ENCODE measurements around the gene CD99. TPM values are rescaled to one million over a fixed set of nuclear protein-coding genes. Genes with fewer than 3 reads are reported as not detected.

CD99 gene
- total RNA-seq, 1 donor from 2014 or later, result 57.9 TPM

DNA sequence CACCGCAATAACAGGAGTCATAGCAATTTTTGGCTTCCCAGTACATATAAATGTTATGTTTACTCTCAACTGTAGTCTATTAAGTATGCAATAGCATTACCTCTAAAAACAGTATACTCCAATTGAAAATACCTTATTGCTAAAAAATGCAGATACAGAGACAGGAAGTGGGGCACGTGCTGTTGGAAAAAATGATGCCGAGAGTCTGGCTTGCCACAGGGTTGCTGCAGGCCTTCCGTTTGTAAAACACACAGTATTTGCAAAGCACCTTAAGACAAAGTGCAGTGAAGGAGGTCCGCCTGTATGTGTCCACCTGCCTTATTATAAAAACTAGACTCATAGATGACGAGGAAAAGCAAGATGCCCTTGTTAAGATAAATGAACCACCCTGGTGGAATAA lies 23.5 kb downstream of the CD99 start:
- FAIRE-seq (no peak), DNase-seq (ENCODE audit: low read depth) (no peak)

GRCh38 chrX:2715066-2715600 lies 24.0 kb downstream of the CD99 start:
- Histone ChIP-seq H3K4me3 (ENCODE audit: low read depth, low read length) (no peak overlapping the region), H3K36me3 (ENCODE audit: control insufficient read depth, insufficient read depth, low read length) (peaks cover 9% of the 10 kb centered on the region), H3K27me3 (ENCODE audit: control insufficient read depth, insufficient read depth, low read length) (no peaks in the 10 kb centered on the region)
- DNase-seq (ENCODE audit: low read depth) (no peak), FAIRE-seq (no peak)
- TF ChIP-seq CTCF (IDR thresholded peaks at IDR 0.05; ENCODE audit: insufficient read depth, low read length, severe bottlenecking), result no peak

More for the DNA sequence above, 23.5 kb downstream of the CD99 start:
- H3K27me3 ChIP-seq (ENCODE audit: control insufficient read depth, insufficient read depth, low read length), result no peaks in the 10 kb centered on the region
- H3K36me3 ChIP-seq (ENCODE audit: control insufficient read depth, insufficient read depth, low read length), result peaks cover 6% of the 10 kb centered on the region
- TF ChIP-seq CTCF (IDR thresholded peaks at IDR 0.05; ENCODE audit: insufficient read depth, low read length, severe bottlenecking), result no peak
- H3K4me3 ChIP-seq (ENCODE audit: low read depth, low read length), result no peak overlapping the region

GRCh38 chrX:2717312-2717711 lies 26.2 kb downstream of the CD99 start:
- Histone ChIP-seq H3K27me3 (ENCODE audit: control insufficient read depth, insufficient read depth, low read length) (no peaks in the 10 kb centered on the region), H3K36me3 (ENCODE audit: control insufficient read depth, insufficient read depth, low read length) (peaks cover 11% of the 10 kb centered on the region), H3K4me3 (ENCODE audit: low read depth, low read length) (no peak overlapping the region)
- FAIRE-seq (no peak), DNase-seq (ENCODE audit: low read depth) (no peak)
- TF ChIP-seq CTCF (IDR thresholded peaks at IDR 0.05; ENCODE audit: insufficient read depth, low read length, severe bottlenecking), result no peak

DNA sequence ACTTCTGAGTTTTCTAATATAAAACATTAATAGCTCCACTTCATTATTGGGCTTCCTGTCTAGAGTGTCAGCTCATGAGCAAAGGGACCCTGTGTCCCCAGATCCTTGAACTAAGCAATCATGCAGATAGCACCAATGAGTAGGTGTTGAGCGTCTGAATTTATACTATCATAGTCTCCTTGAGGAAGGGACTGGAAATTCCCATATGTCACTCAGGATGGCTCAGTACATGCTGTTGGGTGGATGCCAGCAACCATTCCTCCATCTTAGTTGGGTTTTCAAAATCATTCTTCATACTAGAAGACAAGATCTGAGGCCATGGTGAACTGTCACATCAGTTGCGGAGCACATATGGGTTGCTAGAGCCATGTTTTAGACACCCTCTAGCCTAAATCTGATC lies 27.7 kb downstream of the CD99 start:
- peaks cover 16% of the 10 kb centered on the region for H3K36me3 ChIP-seq (ENCODE audit: control insufficient read depth, insufficient read depth, low read length)
- TF ChIP-seq CTCF (IDR thresholded peaks at IDR 0.05; ENCODE audit: insufficient read depth, low read length, severe bottlenecking), result no peak
- no peak for FAIRE-seq

DNA sequence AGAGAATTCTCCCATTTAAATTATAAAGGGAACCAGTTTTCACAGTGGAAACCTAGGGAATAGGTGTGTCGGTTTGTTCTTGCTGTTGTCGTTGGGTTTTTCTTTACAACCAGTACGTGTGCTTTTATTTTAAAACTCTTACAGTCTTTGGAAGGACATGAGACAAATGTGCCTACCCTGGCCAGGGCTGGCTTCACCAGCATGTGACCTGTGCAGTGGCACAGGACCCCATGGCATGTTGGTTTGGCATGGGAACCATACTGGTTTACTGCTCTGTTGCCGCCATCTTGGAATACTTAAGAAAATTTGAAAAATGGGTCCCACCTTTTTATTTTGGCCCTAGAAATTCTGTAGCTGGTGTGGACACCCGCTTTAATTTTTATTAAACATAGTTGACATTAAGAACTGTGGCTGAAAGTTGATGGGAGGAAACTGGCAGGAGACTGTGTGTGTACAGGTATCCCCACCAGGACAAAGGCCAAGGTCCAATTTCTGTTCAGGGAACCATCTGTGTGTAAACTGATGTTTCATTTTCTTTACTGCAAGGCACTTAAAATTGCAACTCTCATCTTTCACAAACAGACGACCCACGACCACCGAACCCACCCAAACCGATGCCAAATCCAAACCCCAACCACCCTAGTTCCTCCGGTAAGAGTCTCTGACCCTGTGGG lies 28.8 kb downstream of the CD99 start:
- FAIRE-seq (no peak), DNase-seq (ENCODE audit: low read depth) (no peak)
- no peak for TF ChIP-seq CTCF (IDR thresholded peaks at IDR 0.05; ENCODE audit: insufficient read depth, low read length, severe bottlenecking)
- H3K36me3 ChIP-seq (ENCODE audit: control insufficient read depth, insufficient read depth, low read length), result peaks cover 16% of the 10 kb centered on the region
- no peak overlapping the region for H3K4me3 ChIP-seq (ENCODE audit: low read depth, low read length)
- no peaks in the 10 kb centered on the region for H3K27me3 ChIP-seq (ENCODE audit: control insufficient read depth, insufficient read depth, low read length)

More for the DNA sequence above, 27.7 kb downstream of the CD99 start:
- no peak for DNase-seq (ENCODE audit: low read depth)
- H3K27me3 ChIP-seq (ENCODE audit: control insufficient read depth, insufficient read depth, low read length), result no peaks in the 10 kb centered on the region
- no peak overlapping the region for H3K4me3 ChIP-seq (ENCODE audit: low read depth, low read length)

All from bronchial epithelial cell (primary cell).